KMS-11 (cell line): ENCODE measurements around the gene DLGAP1.
A peak's percentile ranks its signal among the peaks of the same experiment; 100 is the strongest.

Experiments
- H2AFZ ChIP-seq: fragments of 200-600 bp; sonication (generic); 2 replicates; pipeline ENCODE4 v1.6.1; 2016; ENCODE audit warnings: antibody characterized with exemption, mixed run types, low read depth
- H3K27ac ChIP-seq: fragments of 200-600 bp; sonication (generic); 2 replicates; pipeline ENCODE4 v1.6.1; 2016; ENCODE audit warnings: mild to moderate bottlenecking, mixed run types
- H3K27me3 ChIP-seq: fragments of 200-600 bp; sonication (generic); 2 replicates; pipeline ENCODE4 v1.6.1; 2017; ENCODE audit warnings: mild to moderate bottlenecking, low read depth, mixed run types, moderate library complexity; ENCODE audit not compliant: insufficient read depth
- H3K36me3 ChIP-seq: fragments of 200-600 bp; sonication (generic); 2 replicates; pipeline ENCODE4 v1.6.1; 2017; ENCODE audit warnings: mild to moderate bottlenecking, mixed run types; ENCODE audit not compliant: insufficient read depth
- H3K4me1 ChIP-seq: fragments of 200-600 bp; sonication (generic); 2 replicates; pipeline ENCODE4 v1.6.1; 2016; ENCODE audit warnings: mild to moderate bottlenecking, low read depth, mixed run types; ENCODE audit not compliant: poor library complexity, severe bottlenecking
- H3K4me2 ChIP-seq: fragments of 200-600 bp; sonication (generic); 2 replicates; pipeline ENCODE4 v1.7.0; 2016; ENCODE audit warnings: mild to moderate bottlenecking, mixed run types
- H3K4me3 ChIP-seq: fragments of 200-600 bp; sonication (generic); IDR thresholded peaks from 2 replicates; pipeline ENCODE4 v1.6.1; 2017; ENCODE audit warnings: low read depth, low read length, mixed read lengths; ENCODE audit not compliant: insufficient read depth
- H3K79me2 ChIP-seq: fragments of 200-600 bp; sonication (generic); 2 replicates; pipeline ENCODE4 v1.6.1; 2016; ENCODE audit warnings: low read depth, mixed run types; ENCODE audit not compliant: insufficient read depth
- H3K9ac ChIP-seq: fragments of 200-600 bp; sonication (generic); 2 replicates; pipeline ENCODE4 v1.6.1; 2016; ENCODE audit warnings: mild to moderate bottlenecking, mixed run types
- H4K20me1 ChIP-seq: fragments of 200-600 bp; sonication (generic); 2 replicates; pipeline ENCODE4 v1.6.1; 2016; ENCODE audit warnings: mild to moderate bottlenecking, mixed run types; ENCODE audit not compliant: insufficient read depth
- TF ChIP-seq, protein P1 (sequence below): fragments of 200-600 bp; sonication (generic); conservative IDR thresholded peaks from 2 replicates; pipeline ENCODE4 v1.6.1; 2017; ENCODE audit warnings: low read depth, mild to moderate bottlenecking, antibody characterized with exemption, low read length, moderate library complexity, mixed read lengths

Gene DLGAP1

DNA sequence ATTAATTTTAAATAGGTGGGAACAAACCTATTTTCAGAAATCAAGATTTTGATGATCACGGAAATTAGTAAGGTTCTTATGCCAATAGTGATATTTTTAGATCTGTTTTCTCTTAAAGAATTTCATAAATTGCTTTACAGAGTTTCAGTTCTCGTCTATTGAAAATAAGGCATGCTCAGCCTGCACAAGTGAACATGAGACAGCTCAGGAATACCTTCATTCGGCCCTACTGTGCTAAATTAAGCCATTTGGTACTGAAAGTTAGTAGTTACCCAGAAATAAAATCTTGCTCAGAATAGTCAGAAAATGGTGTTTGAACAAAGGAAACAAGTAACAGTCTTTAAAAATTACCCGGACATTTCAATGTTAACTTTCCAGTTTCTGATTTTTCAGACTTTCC is 60.4 kb downstream of the DLGAP1 start:
- Histone ChIP-seq H3K79me2 (no peaks in the 10 kb centered on the region), H3K4me1 (peaks cover 10% of the 10 kb centered on the region), H3K27me3 (no peaks in the 10 kb centered on the region), H3K9ac (no peak overlapping the region), H4K20me1 (no peaks in the 10 kb centered on the region), H3K27ac (no peak overlapping the region), H3K4me2 (no peak overlapping the region), H2AFZ (no peak overlapping the region), H3K4me3 (no peak overlapping the region), H3K36me3 (no peaks in the 10 kb centered on the region)
- TF ChIP-seq, protein P1, sequence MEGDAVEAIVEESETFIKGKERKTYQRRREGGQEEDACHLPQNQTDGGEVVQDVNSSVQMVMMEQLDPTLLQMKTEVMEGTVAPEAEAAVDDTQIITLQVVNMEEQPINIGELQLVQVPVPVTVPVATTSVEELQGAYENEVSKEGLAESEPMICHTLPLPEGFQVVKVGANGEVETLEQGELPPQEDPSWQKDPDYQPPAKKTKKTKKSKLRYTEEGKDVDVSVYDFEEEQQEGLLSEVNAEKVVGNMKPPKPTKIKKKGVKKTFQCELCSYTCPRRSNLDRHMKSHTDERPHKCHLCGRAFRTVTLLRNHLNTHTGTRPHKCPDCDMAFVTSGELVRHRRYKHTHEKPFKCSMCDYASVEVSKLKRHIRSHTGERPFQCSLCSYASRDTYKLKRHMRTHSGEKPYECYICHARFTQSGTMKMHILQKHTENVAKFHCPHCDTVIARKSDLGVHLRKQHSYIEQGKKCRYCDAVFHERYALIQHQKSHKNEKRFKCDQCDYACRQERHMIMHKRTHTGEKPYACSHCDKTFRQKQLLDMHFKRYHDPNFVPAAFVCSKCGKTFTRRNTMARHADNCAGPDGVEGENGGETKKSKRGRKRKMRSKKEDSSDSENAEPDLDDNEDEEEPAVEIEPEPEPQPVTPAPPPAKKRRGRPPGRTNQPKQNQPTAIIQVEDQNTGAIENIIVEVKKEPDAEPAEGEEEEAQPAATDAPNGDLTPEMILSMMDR = no peak

DNA sequence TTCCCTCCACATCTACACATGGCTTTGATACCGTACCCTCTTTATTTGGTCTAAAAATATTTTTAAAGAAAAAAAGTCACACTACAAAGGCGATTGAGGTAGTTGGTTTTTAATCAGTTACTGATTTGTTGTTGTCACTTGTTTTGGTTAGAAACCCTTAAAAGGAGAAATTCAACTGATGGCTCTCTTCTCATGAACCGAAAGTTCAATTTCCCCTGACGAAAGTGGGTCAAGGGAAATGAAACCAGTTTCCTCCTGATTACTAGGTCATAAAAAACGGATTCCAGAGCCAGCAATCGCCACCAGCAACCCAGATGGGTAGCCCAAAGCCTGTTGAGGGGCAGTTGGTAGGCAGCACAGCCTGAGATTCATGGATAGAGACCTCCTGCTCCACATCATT is 63.2 kb downstream of the DLGAP1 start:
- Histone ChIP-seq H3K27me3 (no peaks in the 10 kb centered on the region), H4K20me1 (no peaks in the 10 kb centered on the region), H3K4me3 (no peak overlapping the region), H3K4me2 (0 out of 2 replicates have a peak overlapping the region, but pooled peaks have one; percentile 6), H3K27ac (no peak overlapping the region), H3K36me3 (no peaks in the 10 kb centered on the region), H2AFZ (no peak overlapping the region), H3K79me2 (no peaks in the 10 kb centered on the region), H3K9ac (no peak overlapping the region), H3K4me1 (peaks cover 10% of the 10 kb centered on the region)
- TF ChIP-seq, protein P1 = no peak

DNA sequence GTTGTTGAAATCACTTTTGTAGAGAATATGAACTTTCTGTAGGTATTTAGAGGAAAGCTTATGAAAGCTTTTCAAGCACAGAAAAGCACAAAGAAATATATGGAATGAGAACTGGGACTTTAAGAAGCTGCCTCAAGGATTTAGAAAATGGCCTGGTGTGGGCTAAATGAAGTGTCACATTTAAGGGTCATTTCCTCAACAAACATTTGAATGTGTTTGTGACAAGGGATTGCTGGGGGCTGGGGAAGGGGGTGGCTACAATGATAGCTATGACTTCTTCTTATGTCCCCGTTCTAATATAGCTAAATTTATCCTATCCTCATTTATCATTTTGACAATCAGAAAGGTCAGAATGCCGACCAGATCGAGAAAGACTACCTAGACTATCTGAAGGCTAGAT is 69.2 kb downstream of the DLGAP1 start:
- Histone ChIP-seq H3K4me1 (no peaks in the 10 kb centered on the region), H3K4me2 (no peak overlapping the region), H3K27ac (no peak overlapping the region), H2AFZ (no peak overlapping the region), H3K9ac (no peak overlapping the region), H3K79me2 (no peaks in the 10 kb centered on the region), H3K36me3 (no peaks in the 10 kb centered on the region), H3K4me3 (no peak overlapping the region), H4K20me1 (no peaks in the 10 kb centered on the region), H3K27me3 (no peaks in the 10 kb centered on the region)
- TF ChIP-seq, protein P1 = no peak

DNA sequence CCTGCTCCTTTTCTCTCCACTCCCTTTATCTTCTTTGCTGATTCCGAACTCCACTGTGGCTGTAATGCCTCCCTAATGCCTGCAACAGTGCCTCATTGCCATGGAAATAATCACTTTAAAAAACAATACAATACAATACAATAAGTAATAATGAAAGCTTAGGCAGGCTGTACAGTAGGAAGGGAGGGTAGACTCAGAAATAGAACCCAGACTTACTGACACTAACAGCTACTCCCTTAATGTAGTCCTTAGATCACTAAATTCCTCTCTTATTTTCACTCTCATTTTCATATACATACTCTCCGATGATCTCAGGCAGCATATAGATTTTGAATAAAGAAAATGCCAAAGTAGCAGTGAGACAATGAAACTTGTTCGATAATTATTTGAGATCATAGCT is 70.2 kb downstream of the DLGAP1 start:
- Histone ChIP-seq H2AFZ (no peak overlapping the region), H3K36me3 (no peaks in the 10 kb centered on the region), H3K4me1 (no peaks in the 10 kb centered on the region), H3K27ac (no peak overlapping the region), H4K20me1 (no peaks in the 10 kb centered on the region), H3K27me3 (no peaks in the 10 kb centered on the region), H3K4me2 (no peak overlapping the region), H3K4me3 (no peak overlapping the region), H3K9ac (no peak overlapping the region), H3K79me2 (no peaks in the 10 kb centered on the region)
- TF ChIP-seq, protein P1 = no peak
